Endodermal cell (in vitro differentiated cells): ENCODE data around the gene TAS2R16. TPM values are rescaled to one million over a fixed set of nuclear protein-coding genes. Genes with fewer than 3 reads are reported as not detected.
A peak's percentile ranks its signal among the peaks of the same experiment; 100 is the strongest.

Experiments
- DNase-seq: peaks from one replicate; pipeline ENCODE4 v3.0.0-alpha.2; 2017
- H3K27ac ChIP-seq: 2 replicates; pipeline ENCODE4 v1.5.1; 2013; ENCODE audit warnings: mild to moderate bottlenecking, low read depth, low read length, moderate library complexity
- H3K27me3 ChIP-seq: 2 replicates; pipeline ENCODE4 v1.6.1; 2013; ENCODE audit warnings: mild to moderate bottlenecking, low read length, moderate library complexity; ENCODE audit not compliant: insufficient read depth, control insufficient read depth, poor library complexity, severe bottlenecking
- H3K36me3 ChIP-seq: 2 replicates; pipeline ENCODE4 v1.7.0; 2013; ENCODE audit warnings: mild to moderate bottlenecking, low read length, moderate library complexity; ENCODE audit not compliant: control insufficient read depth, insufficient read depth
- H3K4me1 ChIP-seq: one replicate; pipeline ENCODE4 v1.7.0; 2013; ENCODE audit warnings: low read length; ENCODE audit not compliant: control insufficient read depth, insufficient read depth
- H3K4me3 ChIP-seq: 2 replicates; pipeline ENCODE4 v1.5.1; 2013; ENCODE audit warnings: mild to moderate bottlenecking, low read length, moderate library complexity
- H3K9ac ChIP-seq: 2 replicates; pipeline ENCODE4 v1.6.1; 2013; ENCODE audit warnings: mild to moderate bottlenecking, low read length, moderate library complexity; ENCODE audit not compliant: poor library complexity, severe bottlenecking; ENCODE audit errors: extremely low read depth
- H3K9me3 ChIP-seq: 2 replicates; pipeline ENCODE4 v1.6.1; 2013; ENCODE audit warnings: mild to moderate bottlenecking, low read length, moderate library complexity; ENCODE audit not compliant: control insufficient read depth
- H3K27ac Mint-ChIP-seq: 2 replicates; pipeline ENCODE4 v1.8.0; 2020; ENCODE audit warnings: mixed read lengths
- H3K27me3 Mint-ChIP-seq: 2 replicates; pipeline ENCODE4 v1.8.0; 2021; ENCODE audit warnings: mild to moderate bottlenecking, mixed read lengths; ENCODE audit not compliant: insufficient read depth
- H3K36me3 Mint-ChIP-seq: 2 replicates; pipeline ENCODE4 v1.8.0; 2020; ENCODE audit warnings: low read depth, mixed read lengths
- H3K4me1 Mint-ChIP-seq: 2 replicates; pipeline ENCODE4 v1.8.0; 2020; ENCODE audit warnings: mixed read lengths
- H3K4me3 Mint-ChIP-seq: 2 replicates; pipeline ENCODE4 v1.8.0; 2020; ENCODE audit warnings: mild to moderate bottlenecking, moderate library complexity, mixed read lengths
- H3K9me3 Mint-ChIP-seq: 2 replicates; pipeline ENCODE4 v1.8.0; 2020; ENCODE audit warnings: mild to moderate bottlenecking, mixed read lengths
- CTCF ChIP-seq: fragments of 200-600 bp; sonication (generic); conservative IDR thresholded peaks from 2 replicates; pipeline ENCODE4 v1.5.0; 2021; ENCODE audit warnings: antibody characterized with exemption, mild to moderate bottlenecking
- WGBS, 2 experiments: methylation state at CpG; one replicate each; pipeline versions ENCODE4 v1.1.5 to v1.1.7; 2013; ENCODE audit warnings: missing lambda C conversion rate in 2 of 2, mixed read lengths in 1 of 2; ENCODE audit not compliant: insufficient coverage in 1 of 2, insufficient read length in 1 of 2; 5-methylcytosine and 5-hydroxymethylcytosine counted together
- total RNA-seq, 2 donors: library from RNA; stranded (reverse); fragmentation: NEBNext Ultra II Directional in 1 of 2; extraction: Animal tissue kit (Norgen Biotek cat#: 25700) in 1 of 2; gene quantifications; 2 replicates in 1 of 2; 3 replicates in 1 of 2; pipeline ENCODE4 v1.2.1, GENCODE V29; 2021

Gene TAS2R16
- total RNA-seq, 2 donors from 2014 or later, result not detected

GRCh38 chr7:122975341-122975740 is 20.2 kb downstream of the TAS2R16 start:
- Histone ChIP-seq H3K4me3 (no peak overlapping the region), H3K9me3 (no peaks in the 10 kb centered on the region), H3K27ac (no peak overlapping the region), H3K27me3 (no peaks in the 10 kb centered on the region), H3K4me1 (no peaks in the 10 kb centered on the region), H3K9ac (no peak overlapping the region), H3K36me3 (no peaks in the 10 kb centered on the region)
- Mint-ChIP-seq H3K4me3 (no peak overlapping the region), H3K27ac (no peak overlapping the region), H3K27me3 (no peaks in the 10 kb centered on the region), H3K4me1 (peaks cover 11% of the 10 kb centered on the region), H3K9me3 (no peaks in the 10 kb centered on the region), H3K36me3 (no peaks in the 10 kb centered on the region)
- DNase-seq, result no peak
- WGBS, 2 experiments, result 83 to 100% methylated on average over 1 of the region's 1 CpG
- no peak for TF ChIP-seq CTCF

GRCh38 chr7:122974229-122974628 is 21.3 kb downstream of the TAS2R16 start:
- DNase-seq, result peak; percentile 67
- H3K4me1 ChIP-seq, result no peaks in the 10 kb centered on the region
- TF ChIP-seq CTCF, result no peak
- Mint-ChIP-seq H3K4me3 (no peak overlapping the region), H3K9me3 (no peaks in the 10 kb centered on the region), H3K27me3 (no peaks in the 10 kb centered on the region), H3K27ac (no peak overlapping the region), H3K36me3 (no peaks in the 10 kb centered on the region), H3K4me1 (peaks cover 11% of the 10 kb centered on the region)
- no peaks in the 10 kb centered on the region for H3K9me3 ChIP-seq
- H3K4me3 ChIP-seq, result no peak overlapping the region
- H3K27me3 ChIP-seq, result no peaks in the 10 kb centered on the region
- H3K27ac ChIP-seq, result no peak overlapping the region
- 77% methylated on average over 2 of the region's 2 CpGs; no CpG with 5 or more reads in 1 of the 2 experiments for WGBS, 2 experiments
- no peaks in the 10 kb centered on the region for H3K36me3 ChIP-seq
- H3K9ac ChIP-seq, result no peak overlapping the region

- H3K4me1 Mint-ChIP-seq, result peaks cover 11% of the 10 kb centered on the region
- DNase-seq, result no peak
Observed at GRCh38 chr7:122972056-122972455, 23.4 kb downstream of the TAS2R16 start.

More at GRCh38 chr7:122972056-122972455, 23.4 kb downstream of the TAS2R16 start:
- 71 to 86% methylated on average over 6 of the region's 6 CpGs for WGBS, 2 experiments
- TF ChIP-seq CTCF, result no peak
- H3K9me3 Mint-ChIP-seq, result no peaks in the 10 kb centered on the region
- Histone ChIP-seq H3K36me3 (no peaks in the 10 kb centered on the region), H3K4me3 (no peak overlapping the region), H3K4me1 (no peaks in the 10 kb centered on the region), H3K9ac (no peak overlapping the region), H3K27ac (peak overlapping the region; percentile 61), H3K27me3 (no peaks in the 10 kb centered on the region), H3K9me3 (no peaks in the 10 kb centered on the region)
- H3K27ac Mint-ChIP-seq, result no peak overlapping the region
- H3K27me3 Mint-ChIP-seq, result no peaks in the 10 kb centered on the region
- H3K36me3 Mint-ChIP-seq, result no peaks in the 10 kb centered on the region
- H3K4me3 Mint-ChIP-seq, result no peak overlapping the region
